GM06990 (cell line): ENCODE data around the gene UBXN6.

Source experiments
- DNase-seq: peaks from one replicate; pipeline ENCODE4 v3.0.0-alpha.2; 2011; ENCODE audit not compliant: insufficient read length; ENCODE audit errors: extremely low read depth
- H3K27me3 ChIP-seq: replicated peaks from 2 replicates; pipeline ENCODE4 v1.6.0; 2011; ENCODE audit warnings: low read length; ENCODE audit not compliant: control insufficient read depth, insufficient read depth
- H3K36me3 ChIP-seq: 2 replicates; pipeline ENCODE4 v1.5.1; 2011; ENCODE audit warnings: low read length; ENCODE audit not compliant: control insufficient read depth, insufficient read depth
- H3K4me3 ChIP-seq: replicated peaks from 2 replicates; pipeline ENCODE4 v1.5.1; 2011; ENCODE audit warnings: low read depth, mild to moderate bottlenecking, control low read depth, low read length
- TF ChIP-seq, protein P1 (sequence below): IDR thresholded peaks from 2 replicates; pipeline ENCODE4 v1.5.1; 2011; ENCODE audit warnings: low read length, control low read depth, mild to moderate bottlenecking, inconsistent platforms; ENCODE audit not compliant: insufficient read depth, poor library complexity, severe bottlenecking

The UBXN6 gene

DNA sequence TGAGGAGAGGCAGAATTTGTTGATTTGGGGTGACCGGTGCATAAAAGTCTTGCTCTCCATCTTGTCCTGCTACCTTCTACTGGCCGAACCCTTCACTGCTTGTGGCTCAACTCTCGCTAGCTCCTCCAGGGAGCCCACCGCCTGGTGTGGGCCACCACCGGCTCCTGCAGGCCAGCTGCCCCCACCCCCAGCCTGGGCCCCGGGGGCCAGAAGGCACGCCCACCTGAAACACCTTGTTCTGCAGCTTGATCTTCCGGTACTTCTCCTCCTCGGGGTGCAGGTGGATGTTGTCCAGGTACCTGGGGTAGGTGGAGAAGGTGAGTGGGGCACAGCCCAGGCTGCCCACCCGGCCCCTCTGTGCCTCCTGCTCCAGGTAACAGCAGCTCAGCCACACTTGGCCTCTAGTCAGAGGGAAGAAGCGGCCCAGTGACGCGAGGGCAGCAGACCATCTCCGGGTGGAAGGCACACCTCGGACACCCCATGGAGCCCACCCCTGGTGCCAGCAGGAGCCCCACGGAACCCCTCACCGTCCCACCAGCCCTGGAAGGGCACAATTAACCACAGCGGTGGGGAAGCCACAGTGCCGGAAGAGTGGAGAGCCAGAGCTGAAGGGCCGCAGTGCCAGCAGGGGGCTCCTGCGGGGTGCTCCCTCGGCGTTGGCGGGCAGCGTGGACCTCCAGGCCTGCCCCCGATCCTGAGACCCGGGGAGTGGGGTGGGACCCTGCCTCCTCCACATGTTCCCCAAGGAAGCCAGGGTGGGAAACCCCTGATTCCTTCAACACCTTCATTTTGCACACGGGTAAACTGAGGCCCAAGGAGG lies 10.1 kb downstream of the UBXN6 start:
- no peaks in the 10 kb centered on the region for H3K27me3 ChIP-seq
- TF ChIP-seq, protein P1, sequence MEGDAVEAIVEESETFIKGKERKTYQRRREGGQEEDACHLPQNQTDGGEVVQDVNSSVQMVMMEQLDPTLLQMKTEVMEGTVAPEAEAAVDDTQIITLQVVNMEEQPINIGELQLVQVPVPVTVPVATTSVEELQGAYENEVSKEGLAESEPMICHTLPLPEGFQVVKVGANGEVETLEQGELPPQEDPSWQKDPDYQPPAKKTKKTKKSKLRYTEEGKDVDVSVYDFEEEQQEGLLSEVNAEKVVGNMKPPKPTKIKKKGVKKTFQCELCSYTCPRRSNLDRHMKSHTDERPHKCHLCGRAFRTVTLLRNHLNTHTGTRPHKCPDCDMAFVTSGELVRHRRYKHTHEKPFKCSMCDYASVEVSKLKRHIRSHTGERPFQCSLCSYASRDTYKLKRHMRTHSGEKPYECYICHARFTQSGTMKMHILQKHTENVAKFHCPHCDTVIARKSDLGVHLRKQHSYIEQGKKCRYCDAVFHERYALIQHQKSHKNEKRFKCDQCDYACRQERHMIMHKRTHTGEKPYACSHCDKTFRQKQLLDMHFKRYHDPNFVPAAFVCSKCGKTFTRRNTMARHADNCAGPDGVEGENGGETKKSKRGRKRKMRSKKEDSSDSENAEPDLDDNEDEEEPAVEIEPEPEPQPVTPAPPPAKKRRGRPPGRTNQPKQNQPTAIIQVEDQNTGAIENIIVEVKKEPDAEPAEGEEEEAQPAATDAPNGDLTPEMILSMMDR = no peak
- DNase-seq = no peak
- no peak overlapping the region for H3K4me3 ChIP-seq
- H3K36me3 ChIP-seq = peaks cover 47% of the 10 kb centered on the region

DNA sequence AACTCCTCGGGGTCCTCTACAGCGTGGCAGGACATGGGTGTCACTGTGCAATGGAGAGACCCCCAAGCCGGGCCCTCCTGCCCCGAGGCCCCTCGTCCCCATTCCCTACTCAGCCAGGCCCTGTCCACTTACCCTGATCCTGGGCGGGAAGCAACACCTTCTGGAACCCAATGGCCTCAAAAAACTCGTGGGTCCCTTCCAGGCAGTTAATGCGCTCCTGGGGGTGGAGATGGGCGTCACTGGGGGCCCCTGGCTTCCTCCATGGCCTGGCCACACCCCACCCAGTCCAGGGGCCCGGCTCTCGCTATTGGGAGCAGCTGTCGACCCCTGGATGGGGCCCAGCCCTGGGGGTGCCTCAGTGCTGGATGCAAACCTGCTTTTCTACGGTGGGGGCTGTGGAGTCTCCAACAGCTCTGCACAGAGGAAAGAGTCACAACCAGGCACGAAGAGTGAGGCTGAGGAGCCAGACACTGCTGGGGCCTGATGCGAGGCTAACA lies 10.8 kb downstream of the UBXN6 start:
- TF ChIP-seq, protein P1 = no peak
- DNase-seq = no peak
- Histone ChIP-seq H3K36me3 (peaks cover 42% of the 10 kb centered on the region), H3K4me3 (no peak overlapping the region), H3K27me3 (no peaks in the 10 kb centered on the region)

DNA sequence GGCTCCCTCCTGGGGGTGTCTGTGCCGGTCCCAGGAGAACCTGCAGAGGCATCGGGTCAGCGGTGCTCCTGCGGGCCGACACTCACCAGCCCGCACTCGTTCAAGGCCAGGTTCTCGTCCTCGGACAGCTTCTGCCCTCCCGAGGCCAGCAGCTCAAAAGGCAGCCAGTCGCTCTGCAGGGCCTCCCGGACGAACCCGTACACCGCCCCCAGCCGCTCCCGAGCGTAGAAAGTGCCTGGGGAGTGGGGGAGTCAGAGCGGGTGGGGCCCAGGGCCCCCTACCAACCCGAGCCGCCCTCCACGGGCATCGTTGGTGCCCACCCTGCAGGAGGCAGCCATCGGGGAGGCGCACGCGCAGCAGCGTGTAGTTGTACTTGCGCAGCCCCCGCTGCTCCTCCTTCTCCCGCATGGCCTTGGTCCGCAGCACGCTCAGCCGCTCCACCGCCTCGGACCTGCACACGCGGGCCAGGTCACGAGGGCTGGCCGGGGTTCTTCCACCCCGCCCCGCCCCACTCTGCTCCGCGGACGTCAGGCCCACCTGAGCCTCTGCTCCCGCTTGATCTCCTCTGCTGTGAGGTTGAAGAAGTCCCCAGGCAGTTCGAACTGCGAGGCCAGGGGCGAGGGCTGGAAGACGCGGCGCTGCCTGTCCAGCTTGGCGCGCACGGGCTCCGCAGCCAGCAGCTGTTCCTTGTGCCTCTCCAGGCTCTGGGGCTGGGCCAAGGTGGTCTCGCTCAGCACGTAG lies 11.5 kb downstream of the UBXN6 start:
- Histone ChIP-seq H3K4me3 (no peak overlapping the region), H3K36me3 (peaks cover 42% of the 10 kb centered on the region), H3K27me3 (no peaks in the 10 kb centered on the region)
- no peak for DNase-seq
- TF ChIP-seq, protein P1 = no peak

DNA sequence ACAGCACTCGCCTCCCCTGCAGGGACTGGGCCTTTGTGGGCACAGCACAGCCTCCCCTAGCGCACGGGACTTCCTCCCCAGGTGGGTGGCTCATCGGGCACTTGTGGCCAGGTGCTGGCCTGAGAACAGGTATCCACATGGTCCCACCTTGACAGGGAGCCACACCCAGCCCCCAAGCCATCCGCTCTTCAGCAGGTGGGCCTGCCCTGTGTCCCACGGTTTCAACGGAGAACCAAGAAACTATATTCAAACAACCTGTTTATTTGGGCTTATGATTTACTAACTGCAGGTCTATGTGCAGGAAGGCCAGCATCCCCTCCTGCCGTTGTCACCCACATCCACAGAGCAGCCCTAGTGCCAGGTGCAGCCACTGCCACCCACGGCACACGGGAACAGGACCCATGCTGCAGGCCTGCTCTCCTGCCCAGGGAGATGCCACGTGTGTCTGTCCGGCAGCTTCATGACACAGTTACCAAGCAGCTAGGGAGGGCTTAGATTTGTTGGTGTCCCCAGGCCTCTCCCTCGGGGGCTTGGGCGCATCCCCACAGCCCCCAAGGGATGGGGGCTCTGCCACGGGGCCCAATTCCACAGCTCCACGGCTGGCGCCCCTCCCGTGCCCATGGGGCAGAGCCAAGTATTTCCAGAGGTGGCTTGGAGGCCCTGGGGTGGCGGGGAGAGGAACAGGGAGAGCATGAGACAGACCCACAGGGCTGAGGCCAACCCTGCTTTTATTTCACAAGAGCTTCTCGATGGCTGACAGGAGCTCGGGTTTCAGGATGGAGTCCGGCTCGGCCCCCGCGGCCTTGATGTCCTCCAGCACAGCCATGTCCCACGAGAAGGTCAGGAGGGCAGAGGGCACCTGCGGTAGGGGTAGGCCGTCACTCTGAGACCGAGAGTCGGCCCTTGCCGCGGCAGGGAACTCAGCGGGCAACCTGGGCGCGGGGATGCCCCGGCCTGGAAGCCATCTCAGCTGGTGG lies 12.5 kb downstream of the UBXN6 start:
- TF ChIP-seq, protein P1 = no peak
- H3K4me3 ChIP-seq = no peak overlapping the region
- peaks cover 42% of the 10 kb centered on the region for H3K36me3 ChIP-seq
- no peaks in the 10 kb centered on the region for H3K27me3 ChIP-seq
- no peak for DNase-seq

DNA sequence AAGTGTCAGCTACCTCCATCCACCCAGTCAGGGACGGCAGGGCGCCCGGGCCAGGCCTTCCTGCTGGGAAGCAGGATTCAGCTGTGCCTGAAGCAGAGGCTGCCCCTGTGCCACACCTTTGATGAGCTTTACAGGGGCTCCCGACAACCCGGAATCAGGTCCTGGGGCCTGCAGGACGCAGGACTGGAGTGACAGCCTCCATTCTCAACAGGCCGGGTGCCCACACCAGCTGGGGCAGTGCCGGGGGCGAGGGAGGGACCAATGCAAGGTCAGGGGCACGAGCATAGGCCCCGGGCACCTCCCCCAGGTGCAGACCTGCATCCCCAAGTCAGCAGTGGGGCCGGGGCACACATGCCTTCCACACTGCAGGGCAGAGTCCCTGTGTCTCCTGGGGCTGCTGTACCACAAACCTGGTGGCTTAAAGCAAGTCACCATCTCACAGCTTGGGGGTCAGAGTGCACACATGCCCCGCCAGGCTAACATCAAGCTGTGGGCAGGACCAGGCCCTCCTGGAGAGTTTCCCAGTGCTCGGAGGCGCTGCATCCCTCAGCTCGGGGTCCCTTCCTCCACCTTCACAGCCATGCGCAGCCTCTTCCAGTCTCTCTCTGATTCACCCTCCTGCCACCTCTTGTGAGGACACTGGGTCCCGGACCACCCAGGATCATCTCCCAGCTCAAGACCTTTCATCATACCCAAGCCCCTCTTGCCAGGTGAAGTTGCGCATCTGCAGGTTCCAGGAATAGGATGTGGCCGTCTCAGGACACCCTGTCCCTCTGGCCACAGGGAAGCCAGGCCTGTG lies 13.4 kb downstream of the UBXN6 start:
- Histone ChIP-seq H3K4me3 (no peak overlapping the region), H3K27me3 (no peaks in the 10 kb centered on the region), H3K36me3 (peaks cover 39% of the 10 kb centered on the region)
- TF ChIP-seq, protein P1 = no peak
- DNase-seq = no peak
